Vagina (tissue), 2 donors: ENCODE measurements around the gene COL25A1.

ENCODE experiments used
- POLR2A ChIP-seq, 2 donors: fragments of 450-650 bp; IDR thresholded peaks; one replicate each; pipeline ENCODE4 v1.6.1; 2017; ENCODE audit warnings: antibody characterized with exemption in 2 of 2, mild to moderate bottlenecking in 2 of 2, moderate library complexity in 2 of 2
- POLR2AphosphoS5 ChIP-seq, 2 donors: sonication (generic); formaldehyde crosslinking; IDR thresholded peaks; one replicate each; pipeline ENCODE4 v1.9.0; 2017; ENCODE audit warnings: antibody characterized with exemption in 2 of 2, mild to moderate bottlenecking in 2 of 2, low read depth in 1 of 2; ENCODE audit not compliant: insufficient read depth in 1 of 2
- TF ChIP-seq, protein P1 (sequence below), 3 experiments: fragments of 450-650 bp in 2 of 3; fragments of 200-600 bp in 1 of 3; sonication (generic) in 1 of 3; IDR thresholded peaks; one replicate each; pipeline ENCODE4 v1.5.1; 2017 to 2019; ENCODE audit warnings: antibody characterized with exemption in 3 of 3, mild to moderate bottlenecking in 2 of 3, moderate library complexity in 2 of 3

GRCh38 chr4:109186458-109186945, 116.0 kb downstream of the COL25A1 start:
- TF ChIP-seq, protein P1, sequence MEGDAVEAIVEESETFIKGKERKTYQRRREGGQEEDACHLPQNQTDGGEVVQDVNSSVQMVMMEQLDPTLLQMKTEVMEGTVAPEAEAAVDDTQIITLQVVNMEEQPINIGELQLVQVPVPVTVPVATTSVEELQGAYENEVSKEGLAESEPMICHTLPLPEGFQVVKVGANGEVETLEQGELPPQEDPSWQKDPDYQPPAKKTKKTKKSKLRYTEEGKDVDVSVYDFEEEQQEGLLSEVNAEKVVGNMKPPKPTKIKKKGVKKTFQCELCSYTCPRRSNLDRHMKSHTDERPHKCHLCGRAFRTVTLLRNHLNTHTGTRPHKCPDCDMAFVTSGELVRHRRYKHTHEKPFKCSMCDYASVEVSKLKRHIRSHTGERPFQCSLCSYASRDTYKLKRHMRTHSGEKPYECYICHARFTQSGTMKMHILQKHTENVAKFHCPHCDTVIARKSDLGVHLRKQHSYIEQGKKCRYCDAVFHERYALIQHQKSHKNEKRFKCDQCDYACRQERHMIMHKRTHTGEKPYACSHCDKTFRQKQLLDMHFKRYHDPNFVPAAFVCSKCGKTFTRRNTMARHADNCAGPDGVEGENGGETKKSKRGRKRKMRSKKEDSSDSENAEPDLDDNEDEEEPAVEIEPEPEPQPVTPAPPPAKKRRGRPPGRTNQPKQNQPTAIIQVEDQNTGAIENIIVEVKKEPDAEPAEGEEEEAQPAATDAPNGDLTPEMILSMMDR (IDR thresholded peaks at IDR 0.05) = no peak
- TF ChIP-seq POLR2A (IDR thresholded peaks at IDR 0.05) (no peak), POLR2AphosphoS5 (IDR thresholded peaks at IDR 0.05; ENCODE audit: insufficient read depth in 1 of 2, low read depth in 1 of 2) (no peak)
